ENCODE results near the gene KCNMA1. TPM values are rescaled to one million over a fixed set of nuclear protein-coding genes. Genes with fewer than 3 reads are reported as not detected.

The KCNMA1 gene
- total and polyA plus RNA-seq, 5 experiments from 2014 or later = not detected

DNA sequence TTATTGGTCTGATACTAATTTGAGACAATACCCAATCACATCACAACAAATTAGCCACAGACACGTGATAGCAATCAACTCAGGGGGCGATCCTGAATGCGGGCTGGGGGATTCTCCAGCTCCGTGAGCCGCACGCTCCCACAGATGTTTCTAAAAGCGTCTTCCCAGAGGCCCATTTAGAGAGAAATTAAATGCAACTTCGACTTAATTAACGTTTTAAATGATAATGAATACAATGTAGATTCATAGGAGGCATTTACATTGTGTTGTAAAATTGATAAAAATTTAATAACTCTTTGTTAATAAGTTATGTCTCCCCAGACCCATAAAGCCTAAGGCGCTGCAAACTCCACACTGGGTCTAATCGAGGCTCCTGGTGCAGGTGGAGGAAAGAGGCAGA, 642.6 kb downstream of the KCNMA1 start:
- Mint-ChIP-seq H3K27ac (no peak overlapping the region), H3K36me3 (no peaks in the 10 kb centered on the region), H3K9me3 (no peaks in the 10 kb centered on the region), H3K27me3 (peaks cover 0 to 8% (median 0%) of the 10 kb centered on the region in 5 donors), H3K4me3 (no peak overlapping the region), H3K4me1 (no peaks in the 10 kb centered on the region)
- no peak for ATAC-seq
- POLR2A ChIA-PET = no interaction called here
- no peak for DNase-seq

DNA sequence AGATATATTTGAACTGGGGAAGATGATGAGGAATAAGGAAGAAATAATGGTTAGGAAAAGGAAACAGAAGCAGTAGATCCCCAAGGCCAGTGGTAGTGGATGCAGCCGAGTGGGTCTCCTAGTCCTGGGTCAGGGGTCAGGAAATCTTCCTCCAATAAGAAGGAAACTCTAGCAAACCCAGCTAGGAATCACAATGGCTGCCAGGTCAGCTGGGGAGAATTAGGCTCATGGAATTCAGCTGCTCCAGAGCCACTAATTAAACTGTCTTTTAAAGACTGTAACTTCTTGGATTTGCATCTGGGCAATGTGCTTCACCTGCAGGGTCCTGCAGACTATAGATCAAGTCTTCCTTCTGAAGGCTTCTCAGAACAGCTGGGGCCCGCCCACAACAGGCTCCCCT, 644.4 kb downstream of the KCNMA1 start:
- ATAC-seq = no peak

GRCh38 chr10:76992467-76992866, 645.1 kb downstream of the KCNMA1 start:
- no peak overlapping the region for H3K4me3 Mint-ChIP-seq
- POLR2A ChIA-PET = no interaction called here
- no peaks in the 10 kb centered on the region for H3K9me3 Mint-ChIP-seq
- DNase-seq = no peak
- H3K27ac Mint-ChIP-seq = no peak overlapping the region
- peaks cover 0 to 4% (median 0%) of the 10 kb centered on the region in 5 donors for H3K27me3 Mint-ChIP-seq
- H3K4me1 Mint-ChIP-seq = no peaks in the 10 kb centered on the region
- no peaks in the 10 kb centered on the region for H3K36me3 Mint-ChIP-seq
- ATAC-seq = no peak

More for the DNA sequence above, 644.4 kb downstream of the KCNMA1 start:
- no peak overlapping the region for H3K4me3 Mint-ChIP-seq
- H3K36me3 Mint-ChIP-seq = no peaks in the 10 kb centered on the region
- POLR2A ChIA-PET = no interaction called here
- H3K9me3 Mint-ChIP-seq = no peaks in the 10 kb centered on the region
- peaks cover 0 to 8% (median 0%) of the 10 kb centered on the region in 5 donors for H3K27me3 Mint-ChIP-seq
- H3K4me1 Mint-ChIP-seq = no peaks in the 10 kb centered on the region
- no peak for DNase-seq
- H3K27ac Mint-ChIP-seq = no peak overlapping the region

- ATAC-seq = no peak
- Mint-ChIP-seq H3K36me3 (no peaks in the 10 kb centered on the region), H3K9me3 (no peaks in the 10 kb centered on the region), H3K4me3 (no peak overlapping the region), H3K27me3 (peaks cover 0 to 4% (median 0%) of the 10 kb centered on the region in 5 donors), H3K27ac (peak overlapping the region in 1 of 10 donors; percentile 58), H3K4me1 (no peaks in the 10 kb centered on the region)
- POLR2A ChIA-PET = no interaction called here
- no peak for DNase-seq
Observed at GRCh38 chr10:76991621-76992020, 646.0 kb downstream of the KCNMA1 start.

GRCh38 chr10:76990561-76990960, 647.0 kb downstream of the KCNMA1 start:
- no peak overlapping the region for H3K27ac Mint-ChIP-seq
- no peaks in the 10 kb centered on the region for H3K9me3 Mint-ChIP-seq
- no peak overlapping the region for H3K4me3 Mint-ChIP-seq
- no peaks in the 10 kb centered on the region for H3K4me1 Mint-ChIP-seq
- peaks cover 0 to 4% (median 0%) of the 10 kb centered on the region in 5 donors for H3K27me3 Mint-ChIP-seq
- DNase-seq (no peak), ATAC-seq (no peak)
- POLR2A ChIA-PET = no interaction called here
- no peaks in the 10 kb centered on the region for H3K36me3 Mint-ChIP-seq

DNA sequence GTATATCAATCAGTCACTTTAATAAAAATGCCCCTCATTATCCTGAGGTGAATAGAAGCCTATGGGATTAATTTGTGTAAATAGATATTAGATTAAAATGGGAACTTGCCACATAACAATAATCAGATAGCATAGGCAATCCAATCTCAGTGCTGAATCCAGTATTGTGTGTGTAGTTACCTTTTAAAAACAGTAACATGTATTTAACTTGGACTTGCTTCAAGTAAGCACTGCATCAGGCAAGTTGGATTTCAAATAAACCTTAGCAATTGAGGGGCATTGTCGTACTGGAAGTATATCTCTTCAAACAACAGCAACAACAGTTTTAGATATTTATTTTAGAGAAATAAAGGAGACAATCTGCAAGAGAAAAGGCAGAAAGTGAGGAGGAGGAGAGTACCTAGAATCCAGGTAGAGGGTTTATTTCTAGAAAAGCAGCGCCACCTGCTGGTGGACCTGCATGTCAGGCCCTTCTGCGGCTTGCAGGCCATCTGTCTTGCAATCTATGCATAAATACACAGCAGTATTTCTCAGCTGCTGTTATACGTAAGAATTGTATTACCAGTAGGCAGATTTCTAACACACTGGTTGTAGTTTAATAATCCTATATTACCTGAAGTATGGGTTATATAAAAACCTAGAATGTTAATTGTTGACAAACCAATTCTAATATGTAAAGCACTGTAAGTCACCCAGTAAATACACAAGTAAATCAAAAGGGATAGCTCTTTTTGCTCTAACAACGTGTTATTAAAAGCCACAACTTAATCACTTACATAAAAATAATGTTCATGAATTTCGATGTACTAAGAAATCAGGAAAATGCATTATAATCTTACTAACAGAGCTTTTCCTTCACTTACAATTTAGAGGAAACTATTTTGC, 652.8 kb downstream of the KCNMA1 start:
- DNase-seq = peak; percentile 13 to 75 (median 54)
- no peaks in the 10 kb centered on the region for H3K4me1 Mint-ChIP-seq

DNA sequence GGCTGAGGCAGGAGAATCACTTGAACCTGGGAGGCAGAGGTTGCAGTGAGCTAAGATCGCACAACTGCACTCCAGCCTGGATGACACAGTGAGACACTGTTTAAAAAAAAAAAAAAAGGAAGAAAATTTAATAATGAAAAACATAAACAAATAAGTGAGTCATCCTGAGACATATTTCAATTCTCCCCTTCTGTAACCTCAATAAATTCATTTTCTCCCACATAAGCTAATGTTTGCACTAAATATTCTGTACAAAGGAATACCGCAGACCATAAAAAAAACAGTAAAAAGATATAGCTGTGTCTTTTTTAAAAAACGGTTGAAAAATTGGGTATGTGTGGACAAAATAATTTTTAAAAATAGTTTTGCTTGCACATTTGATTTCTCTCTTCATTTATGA, 654.0 kb downstream of the KCNMA1 start:
- no peaks in the 10 kb centered on the region for H3K4me1 Mint-ChIP-seq
- peaks cover 0 to 3% (median 1%) of the 10 kb centered on the region in 5 donors for H3K27me3 Mint-ChIP-seq
- no peak overlapping the region for H3K27ac Mint-ChIP-seq
- POLR2A ChIA-PET = no interaction called here
- H3K4me3 Mint-ChIP-seq = no peak overlapping the region
- ATAC-seq = no peak
- H3K36me3 Mint-ChIP-seq = no peaks in the 10 kb centered on the region
- H3K9me3 Mint-ChIP-seq = no peaks in the 10 kb centered on the region
- DNase-seq = no peak

More for the DNA sequence above, 652.8 kb downstream of the KCNMA1 start:
- Mint-ChIP-seq H3K27ac (no peak overlapping the region), H3K36me3 (no peaks in the 10 kb centered on the region), H3K9me3 (no peaks in the 10 kb centered on the region), H3K27me3 (peaks cover 0 to 3% (median 0%) of the 10 kb centered on the region in 5 donors), H3K4me3 (no peak overlapping the region)
- peak in 1 of 2 donors; percentile 49 for ATAC-seq
- POLR2A ChIA-PET = no interaction called here

DNA sequence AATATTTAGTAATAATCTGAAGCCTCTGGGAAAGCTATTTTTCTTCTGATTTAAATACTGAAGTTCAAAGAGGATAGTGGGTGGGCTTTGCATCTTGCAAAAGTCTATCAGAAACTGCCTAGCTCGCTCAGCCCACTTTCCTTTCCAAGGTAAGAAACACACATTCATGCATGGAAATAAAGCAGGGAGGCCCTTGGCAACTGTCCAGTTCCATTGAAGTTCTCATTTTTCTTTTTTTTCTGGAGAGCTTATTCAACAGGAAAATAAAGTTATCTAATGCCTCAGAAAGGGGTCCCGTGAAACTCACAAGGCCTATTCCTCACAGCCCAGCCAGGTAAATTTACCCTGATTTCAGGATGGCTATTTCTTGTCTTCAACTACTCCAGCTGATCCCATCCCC, 654.9 kb downstream of the KCNMA1 start:
- H3K9me3 Mint-ChIP-seq = no peaks in the 10 kb centered on the region
- DNase-seq (no peak), ATAC-seq (no peak)
- H3K36me3 Mint-ChIP-seq = no peaks in the 10 kb centered on the region
- POLR2A ChIA-PET = no interaction called here
- H3K27me3 Mint-ChIP-seq = peaks cover 0 to 5% (median 1%) of the 10 kb centered on the region in 5 donors
- no peak overlapping the region for H3K27ac Mint-ChIP-seq
- no peaks in the 10 kb centered on the region for H3K4me1 Mint-ChIP-seq
- no peak overlapping the region for H3K4me3 Mint-ChIP-seq

- Mint-ChIP-seq H3K27me3 (peaks cover 0 to 9% (median 1%) of the 10 kb centered on the region in 5 donors), H3K27ac (no peak overlapping the region), H3K4me1 (no peaks in the 10 kb centered on the region), H3K4me3 (no peak overlapping the region), H3K9me3 (no peaks in the 10 kb centered on the region), H3K36me3 (no peaks in the 10 kb centered on the region)
- DNase-seq (no peak), ATAC-seq (no peak)
- POLR2A ChIA-PET = no interaction called here
Observed at GRCh38 chr10:76981251-76981650, 656.4 kb downstream of the KCNMA1 start.

GRCh38 chr10:76977901-76978300, 659.7 kb downstream of the KCNMA1 start:
- no peak for DNase-seq
- Mint-ChIP-seq H3K27me3 (peaks cover 0 to 17% (median 1%) of the 10 kb centered on the region in 5 donors), H3K27ac (no peak overlapping the region), H3K36me3 (no peaks in the 10 kb centered on the region), H3K4me1 (no peaks in the 10 kb centered on the region), H3K4me3 (no peak overlapping the region), H3K9me3 (no peaks in the 10 kb centered on the region)
- POLR2A ChIA-PET = no interaction called here
- no peak for ATAC-seq

DNA sequence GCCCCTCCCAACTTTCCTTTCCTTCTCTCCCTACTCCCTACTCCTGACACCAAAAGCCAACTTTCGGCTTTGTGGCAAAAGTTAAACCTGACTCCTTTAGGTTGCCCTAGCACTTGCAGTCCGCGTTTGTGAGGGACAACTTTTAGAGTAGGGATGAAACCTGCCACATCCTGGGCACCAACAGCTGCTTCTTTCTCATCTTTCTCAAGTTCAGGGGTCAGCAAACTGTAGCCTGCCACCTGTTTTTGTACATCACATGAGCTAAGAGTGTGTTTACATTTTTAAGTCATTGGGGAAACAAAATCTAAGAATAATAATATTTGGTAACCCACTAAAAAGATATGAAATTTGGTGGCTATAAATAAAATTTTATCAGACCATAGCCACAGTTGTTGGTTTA, 660.6 kb downstream of the KCNMA1 start:
- POLR2A ChIA-PET = no interaction called here
- Mint-ChIP-seq H3K27me3 (peaks cover 0 to 13% (median 1%) of the 10 kb centered on the region in 5 donors), H3K36me3 (no peaks in the 10 kb centered on the region), H3K4me1 (no peaks in the 10 kb centered on the region), H3K27ac (no peak overlapping the region), H3K4me3 (no peak overlapping the region), H3K9me3 (no peaks in the 10 kb centered on the region)
- DNase-seq (no peak), ATAC-seq (no peak)

- no peak for DNase-seq
- Mint-ChIP-seq H3K4me3 (no peak overlapping the region), H3K27me3 (peaks cover 0 to 13% (median 1%) of the 10 kb centered on the region in 5 donors), H3K4me1 (no peaks in the 10 kb centered on the region), H3K27ac (no peak overlapping the region), H3K36me3 (no peaks in the 10 kb centered on the region), H3K9me3 (no peaks in the 10 kb centered on the region)
- ATAC-seq = no peak
- POLR2A ChIA-PET = no interaction called here
Observed at GRCh38 chr10:76976142-76976541, 661.5 kb downstream of the KCNMA1 start.

- Mint-ChIP-seq H3K4me1 (no peaks in the 10 kb centered on the region), H3K9me3 (no peaks in the 10 kb centered on the region), H3K27ac (no peak overlapping the region), H3K27me3 (peaks cover 0 to 13% (median 3%) of the 10 kb centered on the region in 5 donors), H3K4me3 (no peak overlapping the region), H3K36me3 (no peaks in the 10 kb centered on the region)
- POLR2A ChIA-PET = no interaction called here
- no peak for DNase-seq
- ATAC-seq = no peak
Observed at GRCh38 chr10:76975126-76975525, 662.5 kb downstream of the KCNMA1 start.

All from naive thymus-derived CD8-positive, alpha-beta T cell (primary cell).